HEK293T (cell line): Measurements from ENCODE around the gene PDE10A.

Experiments used
- CTCF ChIA-PET: fragments of 350-600 bp; formaldehyde crosslinking; extraction: SDS; loops from one replicate; lab custom pipeline; 2021; ENCODE audit warnings: antibody characterized with exemption, inconsistent platforms; lab: Yijun Ruan, JAX
- POLR2A ChIA-PET: fragments of 350-600 bp; formaldehyde crosslinking; extraction: SDS; loops from one replicate; lab custom pipeline; 2020; ENCODE audit warnings: antibody characterized with exemption, inconsistent platforms; lab: Yijun Ruan, JAX
- DNase-seq: peaks from one replicate; pipeline ENCODE4 v3.0.0; 2012; ENCODE audit warnings: mixed read lengths; ENCODE audit errors: extremely low spot score
- ARNT ChIP-seq: fragments of 450-650 bp; IDR thresholded peaks from 2 replicates; pipeline ENCODE4 v1.6.1; 2017; ENCODE audit warnings: mild to moderate bottlenecking
- BHLHE40 ChIP-seq: fragments of 450-650 bp; IDR thresholded peaks from 2 replicates; pipeline ENCODE4 v1.6.1; 2016; ENCODE audit warnings: mild to moderate bottlenecking, moderate library complexity, borderline replicate concordance
- CTBP1 ChIP-seq: fragments of 450-650 bp; IDR thresholded peaks from 2 replicates; pipeline ENCODE4 v1.6.1; 2016; ENCODE audit warnings: borderline replicate concordance
- ELF4 ChIP-seq: fragments of 450-650 bp; IDR thresholded peaks from 2 replicates; pipeline ENCODE4 v1.6.1; 2017; ENCODE audit warnings: antibody characterized with exemption
- FOXA1 ChIP-seq: fragments of 450-650 bp; IDR thresholded peaks from 2 replicates; pipeline ENCODE4 v1.6.1; 2016; ENCODE audit warnings: mild to moderate bottlenecking
- FOXK2 ChIP-seq: fragments of 450-650 bp; IDR thresholded peaks from 2 replicates; pipeline ENCODE4 v1.6.1; 2016; ENCODE audit warnings: mild to moderate bottlenecking
- FOXM1 ChIP-seq: fragments of 450-650 bp; IDR thresholded peaks from 2 replicates; pipeline ENCODE4 v1.6.1; 2017; ENCODE audit warnings: mild to moderate bottlenecking, borderline replicate concordance
- HDGF ChIP-seq: fragments of 450-650 bp; IDR thresholded peaks from 2 replicates; pipeline ENCODE4 v1.6.1; 2017; ENCODE audit warnings: antibody characterized with exemption, borderline replicate concordance
- L3MBTL2 ChIP-seq: fragments of 450-650 bp; conservative IDR thresholded peaks from 2 replicates; pipeline ENCODE4 v1.6.1; 2016; ENCODE audit warnings: mild to moderate bottlenecking
- LEF1 ChIP-seq: fragments of 450-650 bp; IDR thresholded peaks from 2 replicates; pipeline ENCODE4 v1.6.1; 2017; ENCODE audit warnings: mild to moderate bottlenecking, borderline replicate concordance
- NFRKB ChIP-seq: fragments of 450-650 bp; IDR thresholded peaks from 2 replicates; pipeline ENCODE4 v1.6.1; 2016; ENCODE audit warnings: mild to moderate bottlenecking, moderate library complexity
- PKNOX1 ChIP-seq: fragments of 450-650 bp; IDR thresholded peaks from 2 replicates; pipeline ENCODE4 v1.6.1; 2016
- SP1 ChIP-seq: fragments of 450-650 bp; IDR thresholded peaks from 2 replicates; pipeline ENCODE4 v1.6.1; 2017
- SUZ12 ChIP-seq: fragments of 450-650 bp; IDR thresholded peaks from 2 replicates; pipeline ENCODE4 v1.6.1; 2016; ENCODE audit warnings: mild to moderate bottlenecking
- TARDBP ChIP-seq: fragments of 450-650 bp; IDR thresholded peaks from 2 replicates; pipeline ENCODE4 v1.6.1; 2016
- ZNF384 ChIP-seq: fragments of 450-650 bp; IDR thresholded peaks from 2 replicates; pipeline ENCODE4 v1.6.1; 2016

PDE10A gene

GRCh38 chr6:165694296-165694695 is 31.3 kb upstream of the PDE10A start:
- CTCF ChIA-PET: no interaction called here
- TF ChIP-seq ZNF384: no peak
- TF ChIP-seq BHLHE40: no peak
- POLR2A ChIA-PET: no interaction called here
- DNase-seq: no peak

- ChIA-PET POLR2A (no interaction called here), CTCF (interaction anchor here (0.6 kb wide), 1 partner anchor 16 kb away, joined by 3 read pairs; no protein-coding TSS in a partner anchor)
- DNase-seq: no peak
- no peak for TF ChIP-seq LEF1
- TF ChIP-seq TARDBP: no peak
- no peak for TF ChIP-seq HDGF
- no peak for TF ChIP-seq SP1
- no peak for TF ChIP-seq NFRKB
- TF ChIP-seq CTBP1: no peak
Observed at GRCh38 chr6:165692106-165692653, 29.1 kb upstream of the PDE10A start.

DNA sequence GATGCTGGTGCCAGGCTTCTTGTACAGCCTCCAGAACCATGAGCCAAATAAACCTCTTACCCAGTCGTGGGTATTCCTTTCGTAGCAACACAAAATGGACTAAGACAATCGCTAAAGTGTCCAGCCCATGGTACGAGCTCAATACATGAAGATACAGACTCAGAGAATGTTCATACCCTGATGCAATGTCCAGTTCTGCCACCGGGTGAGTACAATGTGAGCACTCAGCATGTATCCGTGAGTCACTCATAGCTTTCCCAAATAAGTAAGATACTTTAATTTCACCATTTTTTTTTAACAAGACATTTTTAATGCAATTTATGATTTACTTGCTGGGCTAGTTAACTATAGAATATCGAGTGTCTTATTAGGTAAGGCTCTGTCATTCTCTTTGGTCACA is 26.7 kb upstream of the PDE10A start:
- ChIA-PET POLR2A (interaction anchor here (0.7 kb wide), 1 partner anchor 15 kb away, joined by 3 read pairs; no protein-coding TSS in a partner anchor), CTCF (interaction anchor here (0.6 to 1.1 kb wide), 2 partner anchors 158 to 232 kb away, joined by 4 to 6 read pairs; no protein-coding TSS in a partner anchor)
- no peak for DNase-seq
- no peak for TF ChIP-seq CTBP1
- no peak for TF ChIP-seq FOXK2
- TF ChIP-seq SP1: no peak
- no peak for TF ChIP-seq ELF4
- TF ChIP-seq LEF1: no peak
- no peak for TF ChIP-seq HDGF
- TF ChIP-seq L3MBTL2: no peak
- TF ChIP-seq NFRKB: no peak
- no peak for TF ChIP-seq BHLHE40
- TF ChIP-seq ARNT: no peak
- TF ChIP-seq ZNF384: no peak
- TF ChIP-seq TARDBP: no peak
- TF ChIP-seq PKNOX1: no peak
- TF ChIP-seq FOXA1: no peak
- no peak for TF ChIP-seq FOXM1
- TF ChIP-seq SUZ12: no peak

GRCh38 chr6:165686596-165687365 is 23.7 kb upstream of the PDE10A start:
- POLR2A ChIA-PET: interaction anchor here (1.1 kb wide), 1 partner anchor 10 kb away, joined by 3 read pairs; no protein-coding TSS in a partner anchor
- TF ChIP-seq CTBP1 (no peak), FOXK2 (no peak), ZNF384 (no peak), TARDBP (no peak), LEF1 (no peak), ELF4 (no peak), NFRKB (no peak), HDGF (no peak), FOXM1 (no peak), FOXA1 (no peak)
- no peak for DNase-seq
- CTCF ChIA-PET: no interaction called here

DNA sequence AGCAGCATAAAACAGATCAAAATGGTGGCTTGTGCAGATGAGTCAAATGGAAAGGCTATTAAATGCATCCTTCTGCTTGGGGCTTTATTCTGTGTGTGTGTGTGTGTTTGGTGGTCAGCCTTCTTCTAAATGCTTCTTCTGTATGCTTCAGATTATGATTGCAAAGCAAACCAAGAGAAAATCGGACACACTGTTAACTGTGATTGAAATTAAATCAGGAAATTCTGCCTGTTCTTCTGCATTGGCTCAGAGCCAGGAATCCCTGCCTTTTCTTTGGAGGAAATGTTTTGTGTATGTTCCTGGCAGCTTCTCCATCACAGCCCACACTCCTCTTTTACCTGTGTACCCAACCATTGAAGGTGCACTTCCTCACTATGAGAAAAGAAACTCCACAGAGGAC is 22.3 kb upstream of the PDE10A start:
- ChIA-PET POLR2A (no interaction called here), CTCF (no interaction called here)
- TF ChIP-seq LEF1: no peak
- no peak for TF ChIP-seq ARNT
- no peak for TF ChIP-seq L3MBTL2
- TF ChIP-seq FOXA1: no peak
- TF ChIP-seq HDGF: no peak
- TF ChIP-seq SUZ12: no peak
- no peak for TF ChIP-seq ZNF384
- TF ChIP-seq PKNOX1: no peak
- no peak for TF ChIP-seq CTBP1
- no peak for TF ChIP-seq TARDBP
- TF ChIP-seq FOXK2: no peak
- TF ChIP-seq SP1: no peak
- TF ChIP-seq FOXM1: no peak
- TF ChIP-seq BHLHE40: no peak
- DNase-seq: no peak

- ChIA-PET POLR2A (no interaction called here), CTCF (no interaction called here)
- no peak for DNase-seq
- TF ChIP-seq TARDBP: no peak
- no peak for TF ChIP-seq FOXM1
- no peak for TF ChIP-seq CTBP1
- no peak for TF ChIP-seq FOXA1
- no peak for TF ChIP-seq LEF1
- no peak for TF ChIP-seq PKNOX1
- TF ChIP-seq L3MBTL2: no peak
- TF ChIP-seq BHLHE40: no peak
- TF ChIP-seq HDGF: no peak
- no peak for TF ChIP-seq FOXK2
- TF ChIP-seq ARNT: no peak
- TF ChIP-seq SP1: no peak
- no peak for TF ChIP-seq NFRKB
- no peak for TF ChIP-seq SUZ12
- TF ChIP-seq ELF4: no peak
- no peak for TF ChIP-seq ZNF384
Observed at GRCh38 chr6:165684333-165684732, 21.3 kb upstream of the PDE10A start.
